Hepatocyte (in vitro differentiated cells): Measurements from ENCODE around the gene SH3GL3. TPM values are rescaled to one million over a fixed set of nuclear protein-coding genes. Genes with fewer than 3 reads are reported as not detected.

Experiments used
- DNase-seq: peaks from one replicate; pipeline ENCODE4 v3.0.0-alpha.2; 2016; ENCODE audit warnings: low spot score
- H2AFZ ChIP-seq: fragments of 200-600 bp; sonication (generic); 2 replicates; pipeline ENCODE4 v1.6.0; 2016; ENCODE audit warnings: antibody characterized with exemption, mild to moderate bottlenecking
- H3K27ac ChIP-seq: fragments of 200-600 bp; sonication (generic); 2 replicates; pipeline ENCODE4 v1.5.1; 2016; ENCODE audit warnings: mild to moderate bottlenecking
- H3K27me3 ChIP-seq: fragments of 200-600 bp; sonication (generic); 2 replicates; pipeline ENCODE4 v1.6.1; 2016
- H3K36me3 ChIP-seq: fragments of 200-600 bp; sonication (generic); replicated peaks from 2 replicates; pipeline ENCODE4 v1.5.1; 2016; ENCODE audit warnings: low read depth; ENCODE audit not compliant: insufficient read depth
- H3K4me1 ChIP-seq: fragments of 200-600 bp; sonication (generic); 2 replicates; pipeline ENCODE4 v1.5.1; 2016; ENCODE audit warnings: mild to moderate bottlenecking, moderate library complexity; ENCODE audit not compliant: insufficient read depth
- H3K4me2 ChIP-seq: fragments of 200-600 bp; sonication (generic); 2 replicates; pipeline ENCODE4 v1.6.0; 2016
- H3K4me3 ChIP-seq: fragments of 200-600 bp; sonication (generic); 2 replicates; pipeline ENCODE4 v1.5.1; 2016; ENCODE audit warnings: mild to moderate bottlenecking
- H3K79me2 ChIP-seq: fragments of 200-600 bp; sonication (generic); 2 replicates; pipeline ENCODE4 v1.6.0; 2017; ENCODE audit warnings: mild to moderate bottlenecking
- H3K9me2 ChIP-seq: fragments of 200-600 bp; sonication (generic); replicated peaks from 2 replicates; pipeline ENCODE4 v1.6.0; 2017; ENCODE audit warnings: mild to moderate bottlenecking; ENCODE audit not compliant: insufficient read depth
- H3K9me3 ChIP-seq: fragments of 200-600 bp; sonication (generic); 2 replicates; pipeline ENCODE4 v1.5.1; 2016; ENCODE audit warnings: low read depth, mild to moderate bottlenecking
- H4K20me1 ChIP-seq: fragments of 200-600 bp; sonication (generic); 2 replicates; pipeline ENCODE4 v1.6.0; 2016; ENCODE audit warnings: mild to moderate bottlenecking; ENCODE audit not compliant: insufficient read depth, poor library complexity, severe bottlenecking
- CTCF ChIP-seq: fragments of 200-600 bp; sonication (generic); IDR thresholded peaks from 2 replicates; pipeline ENCODE4 v1.5.1; 2016; ENCODE audit warnings: antibody characterized with exemption, mild to moderate bottlenecking; ENCODE audit not compliant: poor library complexity
- EZH2 ChIP-seq: fragments of 200-600 bp; sonication (generic); IDR thresholded peaks from 2 replicates; pipeline ENCODE4 v1.6.1; 2016; ENCODE audit warnings: antibody characterized with exemption, mild to moderate bottlenecking, borderline replicate concordance
- EZH2phosphoT487 ChIP-seq: fragments of 200-600 bp; sonication (generic); IDR thresholded peaks from one replicate; pipeline ENCODE4 v1.6.1; 2018; ENCODE audit warnings: antibody characterized with exemption, mild to moderate bottlenecking, low read depth, moderate library complexity; ENCODE audit not compliant: unreplicated experiment, severe bottlenecking
- WGBS: methylation state at CpG from one replicate; pipeline ENCODE4 v1.1.6; 2016; ENCODE audit warnings: low lambda C conversion rate; ENCODE audit errors: missing lambda C conversion rate; 5-methylcytosine and 5-hydroxymethylcytosine counted together
- polyA plus RNA-seq: library from polyadenylated mRNA; unstranded; fragments of >200 nt; fragmentation: Nextera tagmentation; extraction: Ambion mirVana; gene quantifications from 2 replicates; pipeline ENCODE4 v1.2.1, GENCODE V29; 2016
- total RNA-seq: library from RNA; depleted of rRNA; stranded (reverse); fragments of >200 nt; gene quantifications from 2 replicates; pipeline ENCODE4 v1.2.3, GENCODE V29; 2014

The SH3GL3 gene
- total and polyA plus RNA-seq, 2 experiments from 2014 or later: 11.1 to 13.9 TPM

DNA sequence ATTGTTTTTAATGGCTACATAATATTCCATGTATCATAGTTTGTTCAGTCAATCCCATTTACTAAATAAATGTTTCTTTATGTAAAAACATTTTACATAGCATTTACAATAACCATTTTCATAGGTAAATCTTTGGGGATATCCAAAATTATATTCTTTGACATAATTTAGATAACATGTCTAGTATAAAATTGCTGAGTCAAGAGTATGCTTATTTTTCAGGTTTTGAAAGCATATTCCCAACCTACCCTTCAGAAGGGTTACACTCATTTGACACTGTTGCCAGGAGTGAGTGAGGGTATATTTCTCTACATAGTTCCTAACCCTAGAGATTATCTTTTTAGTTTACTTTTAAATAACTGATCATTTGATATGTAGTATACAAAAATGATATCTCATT, 122.2 kb downstream of the SH3GL3 start:
- Histone ChIP-seq H3K79me2 (no peaks in the 10 kb centered on the region), H3K9me3 (no peaks in the 10 kb centered on the region), H4K20me1 (no peaks in the 10 kb centered on the region), H3K27ac (no peak overlapping the region), H3K4me3 (no peak overlapping the region), H3K4me1 (no peaks in the 10 kb centered on the region), H3K36me3 (no peaks in the 10 kb centered on the region), H3K4me2 (no peak overlapping the region), H3K9me2 (no peaks in the 10 kb centered on the region), H2AFZ (no peak overlapping the region), H3K27me3 (no peaks in the 10 kb centered on the region)
- TF ChIP-seq EZH2phosphoT487 (no peak), EZH2 (no peak), CTCF (no peak)
- DNase-seq: no peak

GRCh38 chr15:83570756-83571155, 123.6 kb downstream of the SH3GL3 start:
- TF ChIP-seq EZH2phosphoT487 (no peak), EZH2 (no peak), CTCF (no peak)
- H3K79me2 ChIP-seq: no peaks in the 10 kb centered on the region
- DNase-seq: no peak
- no peaks in the 10 kb centered on the region for H3K36me3 ChIP-seq
- H3K4me1 ChIP-seq: no peaks in the 10 kb centered on the region
- 81% methylated on average over 6 of the region's 6 CpGs for WGBS
- H3K4me2 ChIP-seq: no peak overlapping the region
- no peak overlapping the region for H3K4me3 ChIP-seq
- H3K9me2 ChIP-seq: no peaks in the 10 kb centered on the region
- H3K9me3 ChIP-seq: no peaks in the 10 kb centered on the region
- H3K27ac ChIP-seq: no peak overlapping the region
- H4K20me1 ChIP-seq: no peaks in the 10 kb centered on the region
- H2AFZ ChIP-seq: no peak overlapping the region
- no peaks in the 10 kb centered on the region for H3K27me3 ChIP-seq

- 66% methylated on average over 10 of the region's 10 CpGs for WGBS
- no peaks in the 10 kb centered on the region for H4K20me1 ChIP-seq
- no peaks in the 10 kb centered on the region for H3K36me3 ChIP-seq
- no peaks in the 10 kb centered on the region for H3K9me3 ChIP-seq
- no peaks in the 10 kb centered on the region for H3K9me2 ChIP-seq
- no peaks in the 10 kb centered on the region for H3K27me3 ChIP-seq
- TF ChIP-seq EZH2 (no peak), CTCF (peak; percentile 43)
- DNase-seq: peak; percentile 23
- no peak overlapping the region for H3K27ac ChIP-seq
- H3K4me2 ChIP-seq: no peak overlapping the region
- no peaks in the 10 kb centered on the region for H3K4me1 ChIP-seq
- H3K79me2 ChIP-seq: no peaks in the 10 kb centered on the region
- no peak overlapping the region for H2AFZ ChIP-seq
- H3K4me3 ChIP-seq: no peak overlapping the region
These were observed 124.9 kb downstream of the SH3GL3 start for GRCh38 chr15:83571820-83572707.
